ENCODE results near the gene CNGA2. TPM values are rescaled to one million over a fixed set of nuclear protein-coding genes. Genes with fewer than 3 reads are reported as not detected.

Gene CNGA2
- total RNA-seq, 4 donors from 2014 or later = not detected

Other genes with a start within 250 kb of the CNGA2 start
- not detected for gene PASD1, start 171.1 kb upstream of the CNGA2 start, total RNA-seq
- gene PRRG3, start 39.3 kb upstream of the CNGA2 start, total RNA-seq = 10 to 100 TPM; 14.0 to 55.7 (median 15.9) TPM
- gene FATE1, start 18.7 kb upstream of the CNGA2 start, total RNA-seq = not detected
- gene MAGEA4, start 178.1 kb downstream of the CNGA2 start, total RNA-seq = not detected
- gene GABRE, start 239.9 kb downstream of the CNGA2 start, total RNA-seq = 10 to 100 TPM; 14.5 to 84.6 (median 41.4) TPM